Endothelial cell of umbilical vein (primary cell): Measurements from ENCODE around the gene IFNA8. TPM values are rescaled to one million over a fixed set of nuclear protein-coding genes. Genes with fewer than 3 reads are reported as not detected.

Experiments used
- BruUV-seq: library from RNA; stranded (reverse); fragments of 400-500 nt; replicated peaks from 2 replicates; lab custom pipeline; 2021; lab: Mats Ljungman, UMichigan
- CTCF ChIA-PET: fragments of 300-600, 350-600 bp; sonication (Branson Sonifier 250); formaldehyde crosslinking; loops from one replicate; lab custom pipeline; 2021; ENCODE audit warnings: antibody characterized with exemption, inconsistent platforms; lab: Charles Lee
- POLR2A ChIA-PET: fragments of 300-600, 350-600 bp; sonication (Branson Sonifier 250); formaldehyde crosslinking; loops from one replicate; lab custom pipeline; 2021; ENCODE audit warnings: antibody characterized with exemption, inconsistent platforms; lab: Charles Lee
- DNase-seq: peaks from one replicate; pipeline ENCODE4 v3.0.0-alpha.2; 2011; ENCODE audit warnings: low read depth, low spot score
- FAIRE-seq: peaks from 2 replicates; lab custom pipeline; 2011; peaks lifted over from hg19 to GRCh38; lab: Jason Lieb, UNC
- H2AFZ ChIP-seq: 2 replicates; pipeline ENCODE4 v1.6.0; 2012; ENCODE audit warnings: low read depth, low read length, control low read depth, inconsistent platforms
- H3K27ac ChIP-seq: 2 replicates; pipeline ENCODE4 v1.5.1; 2011; ENCODE audit warnings: low read depth, mild to moderate bottlenecking, control low read depth, low read length, moderate library complexity; ENCODE audit not compliant: insufficient read depth
- H3K27me3 ChIP-seq, 2 experiments: 2 replicates each; pipeline versions ENCODE4 v1.6.0 to v1.6.1; 2011; ENCODE audit warnings: low read length in 2 of 2, mixed read lengths in 1 of 2; ENCODE audit not compliant: control insufficient read depth in 2 of 2, insufficient read depth in 2 of 2
- H3K36me3 ChIP-seq, 2 experiments: 2 replicates in 1 of 2; 3 replicates in 1 of 2; pipeline ENCODE4 v1.5.1; 2011; ENCODE audit warnings: low read length in 2 of 2, mild to moderate bottlenecking in 1 of 2, moderate library complexity in 1 of 2; ENCODE audit not compliant: control insufficient read depth in 2 of 2, insufficient read depth in 2 of 2; ENCODE audit errors: extremely low read depth in 1 of 2
- H3K4me1 ChIP-seq: 3 replicates; pipeline ENCODE4 v1.5.1; 2011; ENCODE audit warnings: mild to moderate bottlenecking, low read length; ENCODE audit not compliant: control insufficient read depth, insufficient read depth; ENCODE audit errors: extremely low read depth
- H3K4me2 ChIP-seq: 2 replicates; pipeline ENCODE4 v1.6.1; 2011; ENCODE audit warnings: low read length, control low read depth, mixed read lengths; ENCODE audit not compliant: insufficient read depth
- H3K4me3 ChIP-seq, 3 experiments: fragments of 200-600 bp in 1 of 3; sonication (generic), shearing (Covaris generic) in 1 of 3; replicated peaks in 1 of 3; 2 replicates each; pipeline ENCODE4 v1.5.1; 2011 to 2016; ENCODE audit warnings: control low read depth in 3 of 3, low read length in 3 of 3, mild to moderate bottlenecking in 2 of 3, inconsistent platforms in 1 of 3, low read depth in 1 of 3, moderate library complexity in 1 of 3; ENCODE audit not compliant: insufficient read depth in 1 of 3
- H3K79me2 ChIP-seq: 2 replicates; pipeline ENCODE4 v1.6.0; 2012; ENCODE audit warnings: low read length, inconsistent platforms; ENCODE audit not compliant: control insufficient read depth, insufficient read depth
- H3K9ac ChIP-seq: replicated peaks from 2 replicates; pipeline ENCODE3; 2011; ENCODE audit warnings: low read length, control low read depth; ENCODE audit not compliant: insufficient read depth; ENCODE audit errors: extremely low read depth
- H3K9me1 ChIP-seq: replicated peaks from 3 replicates; pipeline ENCODE4 v1.6.0; 2011; ENCODE audit warnings: mild to moderate bottlenecking, low read length; ENCODE audit not compliant: control insufficient read depth, insufficient read depth; ENCODE audit errors: extremely low read depth
- H3K9me3 ChIP-seq: replicated peaks from 2 replicates; pipeline ENCODE4 v1.5.1; 2012; ENCODE audit warnings: low read length, inconsistent platforms; ENCODE audit not compliant: control insufficient read depth, insufficient read depth
- H4K20me1 ChIP-seq: replicated peaks from 2 replicates; pipeline ENCODE3; 2011; ENCODE audit warnings: mild to moderate bottlenecking, low read length; ENCODE audit not compliant: control insufficient read depth, insufficient read depth; ENCODE audit errors: extremely low read depth
- EZH2 ChIP-seq: IDR thresholded peaks from 2 replicates; pipeline ENCODE4 v1.6.1; 2012; ENCODE audit warnings: borderline replicate concordance, low read depth, mild to moderate bottlenecking, moderate library complexity, low read length, inconsistent platforms; ENCODE audit not compliant: severe bottlenecking
- FOS ChIP-seq: IDR thresholded peaks from 2 replicates; pipeline ENCODE4 v1.6.1; 2011; ENCODE audit warnings: mild to moderate bottlenecking, low read length, moderate library complexity, borderline replicate concordance; ENCODE audit not compliant: insufficient read depth
- GATA2 ChIP-seq: IDR thresholded peaks from 2 replicates; pipeline ENCODE4 v1.7.0; 2011; ENCODE audit warnings: low read depth, mild to moderate bottlenecking, moderate library complexity, mixed read lengths, low read length; ENCODE audit not compliant: insufficient read length, insufficient read depth
- JUN ChIP-seq: IDR thresholded peaks from 2 replicates; pipeline ENCODE4 v1.6.1; 2011; ENCODE audit warnings: borderline replicate concordance, low read depth; ENCODE audit not compliant: insufficient read length, insufficient read depth
- MYC ChIP-seq: IDR thresholded peaks from one replicate; pipeline ENCODE4 v1.6.1; 2011; ENCODE audit warnings: mild to moderate bottlenecking, low read depth, low read length
- POLR2A ChIP-seq: IDR thresholded peaks from 2 replicates; pipeline ENCODE4 v1.6.1; 2012; ENCODE audit warnings: low read depth, mild to moderate bottlenecking, control low read depth, low read length
- POLR2AphosphoS5 ChIP-seq: IDR thresholded peaks from 2 replicates; pipeline ENCODE4 v1.6.1; 2012; ENCODE audit warnings: low read depth, mild to moderate bottlenecking, control low read depth, low read length, moderate library complexity; ENCODE audit not compliant: insufficient read depth
- dilution Hi-C: fragments of 300-500 bp; cut with MboI; formaldehyde crosslinking; loops from one replicate; pipeline ENCODE4 v1.15.0; 2019; ENCODE audit warnings: low sequenced_read_pairs; ENCODE audit not compliant: extremely low pct_ligation_motif_present
- intact Hi-C: fragments of 100-400 bp; cut with micrococcal nuclease; formaldehyde crosslinking; loops from one replicate; pipeline ENCODE4 v1.10.0; 2022
- polyA plus RNA-seq, 4 experiments: library from polyadenylated mRNA; depleted of rRNA in 3 of 4; stranded (reverse) in 3 of 4; unstranded in 1 of 4; fragments of >200 nt; gene quantifications; 2 replicates each; pipeline versions ENCODE4 v1.2.1 to v1.2.3, GENCODE V29; 2011 to 2012; ENCODE audit warnings: missing spikeins in 1 of 4
- total RNA-seq: library from RNA; stranded (reverse); gene quantifications from 2 replicates; pipeline ENCODE4 v1.2.3, GENCODE V29; 2021
- TF ChIP-seq, protein P1 (sequence below): IDR thresholded peaks from 2 replicates; pipeline ENCODE4 v1.6.1; 2011; ENCODE audit not compliant: insufficient read depth, insufficient read length
- TF ChIP-seq, protein P2 (sequence below), 2 donors: IDR thresholded peaks; 1 replicate in 1 of 2; 2 replicates in 1 of 2; pipeline ENCODE4 v1.5.1; 2011; ENCODE audit warnings: low read length in 2 of 2, mild to moderate bottlenecking in 2 of 2, moderate library complexity in 2 of 2, control low read depth in 1 of 2, inconsistent platforms in 1 of 2, low read depth in 1 of 2; ENCODE audit not compliant: insufficient read depth in 1 of 2; ENCODE audit errors: extremely low read depth in 1 of 2

The IFNA8 gene
- total and polyA plus RNA-seq, 2 donors (not counting 3 experiments of a cell fraction or from before 2014, with no cell fraction given) = not detected

DNA sequence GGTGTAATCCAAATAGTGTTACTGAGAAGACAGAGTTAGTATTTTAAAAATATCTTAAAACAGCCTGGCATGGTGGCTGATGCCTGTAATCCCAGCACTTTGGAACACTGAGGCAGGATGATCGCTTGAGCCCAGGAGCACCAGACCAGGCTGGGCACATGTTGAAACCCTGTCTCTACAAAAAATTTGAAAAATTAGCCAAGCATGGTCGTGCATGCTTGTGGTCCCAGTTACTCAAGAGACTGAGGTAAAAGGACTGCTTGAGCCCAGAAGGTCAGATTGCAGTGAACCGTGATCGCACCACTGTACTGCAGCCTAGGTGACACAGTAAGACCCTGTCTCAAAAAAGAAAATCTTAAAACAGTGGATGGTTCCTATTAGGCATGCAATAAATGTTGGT is 43.8 kb downstream of the IFNA8 start:
- Histone ChIP-seq H3K4me3 (no peak overlapping the region), H3K4me1 (peaks cover 8% of the 10 kb centered on the region), H3K4me2 (no peak overlapping the region), H3K27ac (no peak overlapping the region), H3K36me3 (no peaks in the 10 kb centered on the region), H4K20me1 (no peaks in the 10 kb centered on the region), H3K27me3 (peaks cover 1 to 4% of the 10 kb centered on the region in 2 experiments), H3K79me2 (no peaks in the 10 kb centered on the region), H2AFZ (no peak overlapping the region), H3K9ac (no peak overlapping the region), H3K9me3 (no peaks in the 10 kb centered on the region), H3K9me1 (no peaks in the 10 kb centered on the region)
- BruUV-seq = no TSS peak
- no peak for DNase-seq
- ChIA-PET POLR2A (no interaction called here), CTCF (interaction anchor here (1.1 to 3.7 kb wide), 5 partner anchors 10 to 217 kb away, joined by 4 to 25 read pairs (median 4); no protein-coding TSS in a partner anchor)
- no peak for FAIRE-seq
- intact Hi-C loops (no loop called here), dilution Hi-C loops (no loop called here)
- TF ChIP-seq POLR2AphosphoS5 = no peak
- no peak for TF ChIP-seq MYC
- TF ChIP-seq GATA2 = no peak
- TF ChIP-seq POLR2A = no peak
- no peak for TF ChIP-seq EZH2
- TF ChIP-seq, protein P1, sequence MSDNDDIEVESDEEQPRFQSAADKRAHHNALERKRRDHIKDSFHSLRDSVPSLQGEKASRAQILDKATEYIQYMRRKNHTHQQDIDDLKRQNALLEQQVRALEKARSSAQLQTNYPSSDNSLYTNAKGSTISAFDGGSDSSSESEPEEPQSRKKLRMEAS = no peak
- TF ChIP-seq FOS = no peak
- TF ChIP-seq, protein P2, sequence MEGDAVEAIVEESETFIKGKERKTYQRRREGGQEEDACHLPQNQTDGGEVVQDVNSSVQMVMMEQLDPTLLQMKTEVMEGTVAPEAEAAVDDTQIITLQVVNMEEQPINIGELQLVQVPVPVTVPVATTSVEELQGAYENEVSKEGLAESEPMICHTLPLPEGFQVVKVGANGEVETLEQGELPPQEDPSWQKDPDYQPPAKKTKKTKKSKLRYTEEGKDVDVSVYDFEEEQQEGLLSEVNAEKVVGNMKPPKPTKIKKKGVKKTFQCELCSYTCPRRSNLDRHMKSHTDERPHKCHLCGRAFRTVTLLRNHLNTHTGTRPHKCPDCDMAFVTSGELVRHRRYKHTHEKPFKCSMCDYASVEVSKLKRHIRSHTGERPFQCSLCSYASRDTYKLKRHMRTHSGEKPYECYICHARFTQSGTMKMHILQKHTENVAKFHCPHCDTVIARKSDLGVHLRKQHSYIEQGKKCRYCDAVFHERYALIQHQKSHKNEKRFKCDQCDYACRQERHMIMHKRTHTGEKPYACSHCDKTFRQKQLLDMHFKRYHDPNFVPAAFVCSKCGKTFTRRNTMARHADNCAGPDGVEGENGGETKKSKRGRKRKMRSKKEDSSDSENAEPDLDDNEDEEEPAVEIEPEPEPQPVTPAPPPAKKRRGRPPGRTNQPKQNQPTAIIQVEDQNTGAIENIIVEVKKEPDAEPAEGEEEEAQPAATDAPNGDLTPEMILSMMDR (IDR thresholded peaks at IDR 0.05; ENCODE audit: extremely low read depth in 1 of 2, insufficient read depth in 1 of 2, low read depth in 1 of 2, low read length in 2 of 2) = no peak
- TF ChIP-seq JUN = no peak
